ENCODE results near the gene MRTFB. TPM values are rescaled to one million over a fixed set of nuclear protein-coding genes. Genes with fewer than 3 reads are reported as not detected.

MRTFB gene
- total and polyA plus RNA-seq, 2 of the 13 experiments (the other 11 are each of a cell fraction or from before 2014, with no cell fraction given): 11.4 to 14.0 TPM

DNA sequence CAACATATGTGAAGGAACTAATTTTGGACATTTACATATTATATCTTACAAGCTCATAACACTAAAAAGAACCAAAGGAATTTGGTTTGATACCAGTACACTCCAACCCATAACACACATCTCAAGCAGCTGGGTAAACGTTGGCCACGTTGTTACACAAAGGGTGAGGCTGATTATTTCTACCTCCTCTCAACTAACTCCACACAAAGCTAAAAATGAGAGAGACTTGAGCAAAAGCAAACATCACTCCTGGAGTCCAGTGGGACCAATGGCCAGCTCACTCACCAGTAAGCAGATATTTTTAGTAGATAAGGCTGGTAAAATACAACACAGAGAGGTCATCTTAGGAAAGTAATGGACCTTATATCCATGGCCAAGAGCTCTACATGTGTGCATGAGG, 207.6 kb downstream of the MRTFB start (continued):
- TF ChIP-seq, protein P1, sequence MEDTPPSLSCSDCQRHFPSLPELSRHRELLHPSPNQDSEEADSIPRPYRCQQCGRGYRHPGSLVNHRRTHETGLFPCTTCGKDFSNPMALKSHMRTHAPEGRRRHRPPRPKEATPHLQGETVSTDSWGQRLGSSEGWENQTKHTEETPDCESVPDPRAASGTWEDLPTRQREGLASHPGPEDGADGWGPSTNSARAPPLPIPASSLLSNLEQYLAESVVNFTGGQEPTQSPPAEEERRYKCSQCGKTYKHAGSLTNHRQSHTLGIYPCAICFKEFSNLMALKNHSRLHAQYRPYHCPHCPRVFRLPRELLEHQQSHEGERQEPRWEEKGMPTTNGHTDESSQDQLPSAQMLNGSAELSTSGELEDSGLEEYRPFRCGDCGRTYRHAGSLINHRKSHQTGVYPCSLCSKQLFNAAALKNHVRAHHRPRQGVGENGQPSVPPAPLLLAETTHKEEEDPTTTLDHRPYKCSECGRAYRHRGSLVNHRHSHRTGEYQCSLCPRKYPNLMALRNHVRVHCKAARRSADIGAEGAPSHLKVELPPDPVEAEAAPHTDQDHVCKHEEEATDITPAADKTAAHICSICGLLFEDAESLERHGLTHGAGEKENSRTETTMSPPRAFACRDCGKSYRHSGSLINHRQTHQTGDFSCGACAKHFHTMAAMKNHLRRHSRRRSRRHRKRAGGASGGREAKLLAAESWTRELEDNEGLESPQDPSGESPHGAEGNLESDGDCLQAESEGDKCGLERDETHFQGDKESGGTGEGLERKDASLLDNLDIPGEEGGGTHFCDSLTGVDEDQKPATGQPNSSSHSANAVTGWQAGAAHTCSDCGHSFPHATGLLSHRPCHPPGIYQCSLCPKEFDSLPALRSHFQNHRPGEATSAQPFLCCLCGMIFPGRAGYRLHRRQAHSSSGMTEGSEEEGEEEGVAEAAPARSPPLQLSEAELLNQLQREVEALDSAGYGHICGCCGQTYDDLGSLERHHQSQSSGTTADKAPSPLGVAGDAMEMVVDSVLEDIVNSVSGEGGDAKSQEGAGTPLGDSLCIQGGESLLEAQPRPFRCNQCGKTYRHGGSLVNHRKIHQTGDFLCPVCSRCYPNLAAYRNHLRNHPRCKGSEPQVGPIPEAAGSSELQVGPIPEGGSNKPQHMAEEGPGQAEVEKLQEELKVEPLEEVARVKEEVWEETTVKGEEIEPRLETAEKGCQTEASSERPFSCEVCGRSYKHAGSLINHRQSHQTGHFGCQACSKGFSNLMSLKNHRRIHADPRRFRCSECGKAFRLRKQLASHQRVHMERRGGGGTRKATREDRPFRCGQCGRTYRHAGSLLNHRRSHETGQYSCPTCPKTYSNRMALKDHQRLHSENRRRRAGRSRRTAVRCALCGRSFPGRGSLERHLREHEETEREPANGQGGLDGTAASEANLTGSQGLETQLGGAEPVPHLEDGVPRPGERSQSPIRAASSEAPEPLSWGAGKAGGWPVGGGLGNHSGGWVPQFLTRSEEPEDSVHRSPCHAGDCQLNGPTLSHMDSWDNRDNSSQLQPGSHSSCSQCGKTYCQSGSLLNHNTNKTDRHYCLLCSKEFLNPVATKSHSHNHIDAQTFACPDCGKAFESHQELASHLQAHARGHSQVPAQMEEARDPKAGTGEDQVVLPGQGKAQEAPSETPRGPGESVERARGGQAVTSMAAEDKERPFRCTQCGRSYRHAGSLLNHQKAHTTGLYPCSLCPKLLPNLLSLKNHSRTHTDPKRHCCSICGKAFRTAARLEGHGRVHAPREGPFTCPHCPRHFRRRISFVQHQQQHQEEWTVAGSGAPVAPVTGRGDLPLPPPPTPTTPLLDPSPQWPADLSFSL (CRISPR knock-in tag; IDR thresholded peaks at IDR 0.05): peak; percentile 61; the same call in 1 of the 2 replicates
- no peak for TF ChIP-seq KLF6 (CRISPR knock-in tag; IDR thresholded peaks at IDR 0.05)
- TF ChIP-seq, protein P2, sequence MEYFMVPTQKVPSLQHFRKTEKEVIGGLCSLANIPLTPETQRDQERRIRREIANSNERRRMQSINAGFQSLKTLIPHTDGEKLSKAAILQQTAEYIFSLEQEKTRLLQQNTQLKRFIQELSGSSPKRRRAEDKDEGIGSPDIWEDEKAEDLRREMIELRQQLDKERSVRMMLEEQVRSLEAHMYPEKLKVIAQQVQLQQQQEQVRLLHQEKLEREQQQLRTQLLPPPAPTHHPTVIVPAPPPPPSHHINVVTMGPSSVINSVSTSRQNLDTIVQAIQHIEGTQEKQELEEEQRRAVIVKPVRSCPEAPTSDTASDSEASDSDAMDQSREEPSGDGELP (IDR thresholded peaks at IDR 0.05; ENCODE audit: borderline replicate concordance, low read depth): peak; percentile 64; the same call in 1 of the 2 replicates

DNA sequence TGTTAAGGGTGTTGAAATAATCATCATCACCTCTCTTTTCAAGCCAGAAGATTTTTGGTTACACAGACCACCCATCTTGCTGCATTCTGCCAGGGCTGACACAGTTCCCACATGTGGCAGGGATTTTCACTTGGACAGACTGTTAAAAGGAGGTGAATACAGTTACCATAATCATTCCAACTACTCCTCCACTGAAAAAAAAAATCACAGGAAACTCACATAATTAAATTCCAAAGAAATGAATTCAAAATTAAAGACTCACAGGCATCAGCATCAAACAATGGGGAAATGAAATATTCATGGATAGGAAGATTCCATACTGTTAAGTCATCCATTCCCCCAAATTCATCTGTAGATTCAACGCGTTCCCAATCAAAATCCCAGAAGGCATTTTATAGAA, 209.4 kb downstream of the MRTFB start:
- in situ Hi-C loops (cut with HindIII; ENCODE audit: extremely low pct_ligation_motif_present, low pct_unique_long_range_greater_than_20kb): no loop called here
- BruUV-seq (replicated peaks): no TSS peak
- WGBS (ENCODE audit: low lambda C conversion rate): 93% methylated on average over 2 of the region's 2 CpGs
- no peak overlapping the region for H3K4me3 ChIP-seq (replicated peaks in 1 of 3; ENCODE audit: insufficient read depth in 1 of 3, low read depth in 2 of 3, low read length in 3 of 3)
- H3K27me3 ChIP-seq (ENCODE audit: control insufficient read depth in 1 of 2, insufficient read depth in 2 of 2, low read length in 2 of 2): no peaks in the 10 kb centered on the region; a peak in 1 of 5 replicates
- DNase-seq (ENCODE audit: low spot score) (no peak), FAIRE-seq (no peak), ATAC-seq (no peak)
- ChIA-PET POLR2A (no interaction called here), CTCF (ENCODE audit: low intra/inter-chr PET ratio, low total read pairs) (no interaction called here)
- H3K4me2 ChIP-seq (ENCODE audit: low read depth, low read length): no peak overlapping the region
- peaks cover 55% of the 10 kb centered on the region for H3K4me1 ChIP-seq (ENCODE audit: insufficient read depth, low read length)
- intact Hi-C loops (cut with micrococcal nuclease; ENCODE audit: unreplicated experiment): loop anchor here (10.0 kb wide), 1 partner anchor 206 kb away; the partner anchor contains the start of gene MRTFB
- no peaks in the 10 kb centered on the region for H4K20me1 ChIP-seq (ENCODE audit: insufficient read depth, low read length)
- H3K36me3 ChIP-seq (replicated peaks in 1 of 2; ENCODE audit: control insufficient read depth in 1 of 2, insufficient read depth in 2 of 2, low read length in 2 of 2): no peaks in the 10 kb centered on the region
- no peak overlapping the region for H2AFZ ChIP-seq (ENCODE audit: low read length)
- H3K9me3 ChIP-seq (ENCODE audit: low read length): no peaks in the 10 kb centered on the region
- TF ChIP-seq SP4 (CRISPR knock-in tag; IDR thresholded peaks at IDR 0.05) (no peak), KLF6 (CRISPR knock-in tag; IDR thresholded peaks at IDR 0.05) (no peak)
- TF ChIP-seq, protein P3, sequence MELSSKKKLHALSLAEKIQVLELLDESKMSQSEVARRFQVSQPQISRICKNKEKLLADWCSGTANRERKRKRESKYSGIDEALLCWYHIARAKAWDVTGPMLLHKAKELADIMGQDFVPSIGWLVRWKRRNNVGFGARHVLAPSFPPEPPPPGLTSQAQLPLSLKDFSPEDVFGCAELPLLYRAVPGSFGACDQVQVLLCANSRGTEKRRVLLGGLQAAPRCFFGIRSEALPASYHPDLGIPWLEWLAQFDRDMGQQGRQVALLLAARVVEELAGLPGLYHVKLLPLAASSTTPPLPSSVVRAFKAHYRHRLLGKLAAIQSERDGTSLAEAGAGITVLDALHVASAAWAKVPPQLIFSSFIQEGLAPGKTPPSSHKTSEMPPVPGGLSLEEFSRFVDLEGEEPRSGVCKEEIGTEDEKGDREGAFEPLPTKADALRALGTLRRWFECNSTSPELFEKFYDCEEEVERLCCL (CRISPR knock-in tag; IDR thresholded peaks at IDR 0.05; ENCODE audit: borderline replicate concordance): no peak
- no peaks in the 10 kb centered on the region for H3K79me2 ChIP-seq (ENCODE audit: insufficient read depth, low read length)
- H3K9ac ChIP-seq (ENCODE audit: insufficient read depth, low read depth, low read length): no peak overlapping the region
- H3K27ac ChIP-seq (ENCODE audit: extremely low read length, insufficient read depth, low read length): no peak overlapping the region

Data from HepG2 (cell line).